AG04449 (cell line): Measurements from ENCODE around the gene MCOLN1.

ENCODE experiments used
- CTCF ChIA-PET: fragments of 350-600 bp; formaldehyde crosslinking; extraction: SDS; loops from one replicate; lab custom pipeline; 2021; ENCODE audit warnings: antibody characterized with exemption; lab: Yijun Ruan, JAX
- POLR2A ChIA-PET: fragments of 400-600, 350-600 bp; formaldehyde crosslinking; extraction: SDS; loops from one replicate; lab custom pipeline; 2020; ENCODE audit warnings: antibody characterized with exemption, inconsistent platforms; lab: Yijun Ruan, JAX
- DNase-seq: peaks from one replicate; pipeline ENCODE4 v3.0.0-alpha.2; 2010; ENCODE audit warnings: low read depth, low spot score
- H3K4me3 ChIP-seq: 2 replicates; pipeline ENCODE4 v1.5.1; 2011; ENCODE audit warnings: low read depth, mild to moderate bottlenecking, control low read depth, low read length
- CTCF ChIP-seq: IDR thresholded peaks from one replicate; pipeline ENCODE4 v1.5.1; 2011; ENCODE audit warnings: mild to moderate bottlenecking, moderate library complexity, low read length, control low read depth, inconsistent platforms; ENCODE audit not compliant: insufficient read depth; ENCODE audit errors: missing control alignments

Gene MCOLN1

GRCh38 chr19:7522072-7522922 lies at the start of gene MCOLN1:
MCOLN1 (plus strand) TSS chr19:7522624; CDS start chr19:7522751, 127 bp downstream.
- peak; percentile 46 for DNase-seq
- H3K4me3 ChIP-seq = peak within 1 kb of the TSS; percentile 70
- POLR2A ChIA-PET = interaction anchor here (0.6 to 3.0 kb wide), 7 partner anchors 11 to 164 kb away, joined by 3 to 42 read pairs (median 3); partner anchors contain the start of gene PNPLA6
- no peak for TF ChIP-seq CTCF
- CTCF ChIA-PET = interaction anchor here (0.6 to 3.8 kb wide), 4 partner anchors 11 to 168 kb away, joined by 3 to 21 read pairs (median 8); a partner anchor contains a TSS

DNA sequence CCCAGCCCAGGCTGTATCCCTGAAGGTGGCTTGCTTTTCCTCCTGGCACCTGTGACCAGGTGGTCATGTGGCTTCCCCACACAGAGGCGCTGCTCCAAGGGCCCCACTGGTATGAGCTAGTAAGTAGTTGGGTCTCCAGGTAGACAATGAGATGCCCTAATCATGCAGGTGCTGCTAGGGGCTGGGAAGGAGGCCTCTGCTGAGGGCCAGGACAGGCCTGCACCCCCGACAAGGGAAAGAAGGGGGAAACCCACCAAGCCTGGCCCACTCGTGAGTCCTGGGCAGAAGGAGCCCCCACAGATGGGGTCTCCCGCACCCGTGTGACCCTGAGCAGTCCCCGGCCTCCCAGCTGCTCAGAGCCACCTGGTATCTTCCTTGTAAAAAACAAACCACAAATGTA lies 46.8 kb upstream of the MCOLN1 start:
- DNase-seq = no peak
- no peak for TF ChIP-seq CTCF
- H3K4me3 ChIP-seq = no peak overlapping the region
- ChIA-PET POLR2A (no interaction called here), CTCF (no interaction called here)

GRCh38 chr19:7476241-7476640 lies 46.2 kb upstream of the MCOLN1 start:
- H3K4me3 ChIP-seq = no peak overlapping the region
- CTCF ChIA-PET = no interaction called here
- DNase-seq = no peak
- TF ChIP-seq CTCF = no peak
- POLR2A ChIA-PET = no interaction called here

DNA sequence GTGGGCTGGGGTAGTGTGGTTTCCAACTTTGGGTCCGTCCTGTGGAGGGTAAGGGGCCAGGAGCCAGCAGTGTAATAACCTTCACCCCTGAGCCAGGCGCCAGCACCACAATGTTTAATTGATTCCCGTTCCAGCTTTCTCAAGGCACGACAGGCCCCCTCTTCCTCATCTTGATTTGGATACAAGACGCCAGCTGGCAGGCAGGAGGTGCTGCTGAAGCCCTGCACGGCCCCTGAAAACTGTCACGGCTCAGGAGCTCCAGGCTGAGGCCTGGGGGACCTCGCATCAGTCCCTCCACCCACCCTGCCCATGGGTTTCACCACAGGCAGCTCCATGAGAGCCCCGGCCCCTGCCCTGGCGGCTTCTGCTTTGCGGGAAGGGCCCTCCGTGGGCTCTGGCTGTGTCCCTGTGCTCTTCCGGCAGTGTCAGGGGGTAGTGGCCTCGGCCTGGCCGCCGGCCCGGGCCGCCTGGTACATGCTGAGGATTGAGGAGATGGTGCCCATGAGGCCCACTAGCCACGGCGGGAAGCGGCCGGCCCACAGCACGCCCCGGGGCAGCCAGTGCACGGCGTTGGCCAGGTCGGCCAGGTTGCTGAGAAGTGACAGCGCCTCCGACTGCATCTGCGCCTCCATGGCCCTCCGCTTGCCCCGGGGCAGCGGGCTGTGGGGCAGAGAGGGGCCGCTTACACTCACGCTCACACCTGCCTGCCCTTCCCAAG lies 45.5 kb upstream of the MCOLN1 start:
- ChIA-PET POLR2A (no interaction called here), CTCF (no interaction called here)
- no peak for TF ChIP-seq CTCF
- DNase-seq = no peak
- no peak overlapping the region for H3K4me3 ChIP-seq

- DNase-seq = no peak
- ChIA-PET CTCF (no interaction called here), POLR2A (no interaction called here)
- TF ChIP-seq CTCF = no peak
- no peak overlapping the region for H3K4me3 ChIP-seq
These were observed 44.7 kb upstream of the MCOLN1 start for GRCh38 chr19:7477758-7478157.
